HepG2 (cell line): ENCODE results near the gene WNK2.

Experiments used
- HNRNPL ChIP-seq: fragments of 200-400 bp; formaldehyde crosslinking; IDR thresholded peaks from 2 replicates; pipeline ENCODE4 v1.6.1; 2017; ENCODE audit warnings: mild to moderate bottlenecking, low read depth, low read length
- MAFF ChIP-seq: IDR thresholded peaks from 2 replicates; pipeline ENCODE4 v1.6.1; 2011; ENCODE audit warnings: low read depth, low read length, improper control_type of control experiment
- MIER3 ChIP-seq: IDR thresholded peaks from 2 replicates; pipeline ENCODE4 v1.6.1; 2016; ENCODE audit warnings: missing compliant biosample characterization, borderline replicate concordance
- SNAI1 ChIP-seq: sonication (generic); formaldehyde crosslinking; IDR thresholded peaks from 2 replicates; pipeline ENCODE4 v1.5.0; 2020; ENCODE audit warnings: mild to moderate bottlenecking, missing genetic modification reagents, borderline replicate concordance
- ZNF232 ChIP-seq: sonication (generic); formaldehyde crosslinking; IDR thresholded peaks from 2 replicates; pipeline ENCODE4 v1.4.0; 2020; ENCODE audit warnings: missing genetic modification reagents, borderline replicate concordance
- ZNF709 ChIP-seq: sonication (generic); formaldehyde crosslinking; IDR thresholded peaks from 2 replicates; pipeline ENCODE4 v1.5.0; 2020; ENCODE audit warnings: mild to moderate bottlenecking, missing genetic modification reagents
- ZNF761 ChIP-seq: sonication (generic); formaldehyde crosslinking; conservative IDR thresholded peaks from 2 replicates; pipeline ENCODE4 v1.4.0; 2020; ENCODE audit warnings: mild to moderate bottlenecking, missing genetic modification reagents
- TF ChIP-seq, protein P1 (sequence below): sonication (generic); formaldehyde crosslinking; IDR thresholded peaks from 2 replicates; pipeline ENCODE4 v1.5.0; 2020; ENCODE audit warnings: mild to moderate bottlenecking, missing genetic modification reagents, moderate library complexity

DNA sequence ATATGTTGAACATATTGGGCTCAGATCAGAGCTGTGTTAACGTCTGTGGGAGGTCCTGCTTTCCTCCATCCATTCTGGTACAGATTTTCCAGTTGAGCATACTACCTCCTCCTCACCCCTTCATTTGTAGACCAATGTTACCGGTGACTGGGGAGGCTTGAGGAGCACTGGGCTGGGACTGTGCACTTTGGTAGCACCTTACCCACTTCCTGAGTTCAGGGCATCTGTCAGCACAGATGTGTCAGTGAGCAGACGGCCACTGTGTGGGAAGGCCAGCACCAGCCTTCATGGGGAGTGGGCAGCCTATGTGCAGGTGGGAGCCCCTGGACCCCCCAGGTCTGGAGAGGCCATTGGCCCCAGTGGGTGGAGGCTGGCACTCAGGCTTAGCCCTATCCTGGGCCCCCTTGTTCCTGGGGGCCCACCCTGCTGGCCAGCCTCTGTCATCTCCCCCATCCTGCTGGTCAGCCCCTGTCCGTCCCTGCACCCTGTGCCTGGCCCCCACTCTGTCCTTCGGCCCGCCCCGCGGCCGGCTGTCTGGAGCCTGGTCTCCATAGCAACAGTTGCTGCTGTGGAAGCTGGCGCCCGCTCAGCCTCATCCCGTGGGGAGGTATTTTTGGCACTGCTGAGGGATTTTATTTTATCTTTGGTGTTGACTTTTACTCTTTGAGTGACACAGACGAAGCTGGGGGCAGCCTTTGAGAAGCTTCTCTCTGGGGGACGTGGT, 21.3 kb downstream of the WNK2 start:
- TF ChIP-seq, protein P1, sequence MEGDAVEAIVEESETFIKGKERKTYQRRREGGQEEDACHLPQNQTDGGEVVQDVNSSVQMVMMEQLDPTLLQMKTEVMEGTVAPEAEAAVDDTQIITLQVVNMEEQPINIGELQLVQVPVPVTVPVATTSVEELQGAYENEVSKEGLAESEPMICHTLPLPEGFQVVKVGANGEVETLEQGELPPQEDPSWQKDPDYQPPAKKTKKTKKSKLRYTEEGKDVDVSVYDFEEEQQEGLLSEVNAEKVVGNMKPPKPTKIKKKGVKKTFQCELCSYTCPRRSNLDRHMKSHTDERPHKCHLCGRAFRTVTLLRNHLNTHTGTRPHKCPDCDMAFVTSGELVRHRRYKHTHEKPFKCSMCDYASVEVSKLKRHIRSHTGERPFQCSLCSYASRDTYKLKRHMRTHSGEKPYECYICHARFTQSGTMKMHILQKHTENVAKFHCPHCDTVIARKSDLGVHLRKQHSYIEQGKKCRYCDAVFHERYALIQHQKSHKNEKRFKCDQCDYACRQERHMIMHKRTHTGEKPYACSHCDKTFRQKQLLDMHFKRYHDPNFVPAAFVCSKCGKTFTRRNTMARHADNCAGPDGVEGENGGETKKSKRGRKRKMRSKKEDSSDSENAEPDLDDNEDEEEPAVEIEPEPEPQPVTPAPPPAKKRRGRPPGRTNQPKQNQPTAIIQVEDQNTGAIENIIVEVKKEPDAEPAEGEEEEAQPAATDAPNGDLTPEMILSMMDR (CRISPR knock-in tag): no peak
- TF ChIP-seq HNRNPL: no peak
- no peak for TF ChIP-seq ZNF761
- no peak for TF ChIP-seq SNAI1
- no peak for TF ChIP-seq ZNF709
- TF ChIP-seq MIER3: no peak
- no peak for TF ChIP-seq ZNF232 (CRISPR knock-in tag)
- TF ChIP-seq MAFF: no peak
